Muscle of arm (tissue), 12 donors: Measurements from ENCODE around the gene PITPNM3. TPM values are rescaled to one million over a fixed set of nuclear protein-coding genes. Genes with fewer than 3 reads are reported as not detected.
"Not testable (repeated sequence)": the region's sequence is repeated elsewhere in the genome, so short reads cannot be mapped to it uniquely, and the experiment has no call there.

Source experiments
- DNase-seq: peaks from one replicate; pipeline ENCODE4 v3.0.0-alpha.2; 2013
- polyA plus RNA-seq, 12 donors: library from polyadenylated mRNA; unstranded; fragments of 120-200 nt; gene quantifications; one replicate each; pipeline ENCODE4 v1.2.1, GENCODE V29; 2013; ENCODE audit not compliant: insufficient read length in 12 of 12

Gene PITPNM3
- polyA plus RNA-seq, 12 donors: 2.5 to 10.3 (median 5.8) TPM; not detected in 1

- no peak for DNase-seq
These were observed 19.2 kb upstream of the PITPNM3 start for GRCh38 chr17:6575596-6575988.

GRCh38 chr17:6574687-6575595, 18.6 kb upstream of the PITPNM3 start:
- DNase-seq: no peak

GRCh38 chr17:6573982-6574686, 17.8 kb upstream of the PITPNM3 start:
- DNase-seq: no peak

- DNase-seq: not testable (repeated sequence)
These were observed 17.1 kb upstream of the PITPNM3 start for GRCh38 chr17:6573495-6573894.

- DNase-seq: no peak
These were observed 16.6 kb upstream of the PITPNM3 start for GRCh38 chr17:6572972-6573370.

GRCh38 chr17:6571452-6571781, 15.1 kb upstream of the PITPNM3 start:
- no peak for DNase-seq

- no peak for DNase-seq
These were observed 14.5 kb upstream of the PITPNM3 start for GRCh38 chr17:6570731-6571451.

- DNase-seq: no peak
These were observed 13.3 kb upstream of the PITPNM3 start for GRCh38 chr17:6569370-6570285.

- DNase-seq: no peak
These were observed 11.9 kb upstream of the PITPNM3 start for GRCh38 chr17:6568184-6568758.

GRCh38 chr17:6567528-6568183, 11.3 kb upstream of the PITPNM3 start:
- no peak for DNase-seq

- no peak for DNase-seq
These were observed 5.1 kb upstream of the PITPNM3 start for GRCh38 chr17:6561446-6561845.

- DNase-seq: no peak
These were observed 4.1 kb upstream of the PITPNM3 start for GRCh38 chr17:6560496-6560895.

GRCh38 chr17:6559753-6560215, 3.4 kb upstream of the PITPNM3 start:
- no peak for DNase-seq

GRCh38 chr17:6558932-6559752, 2.8 kb upstream of the PITPNM3 start:
- no peak for DNase-seq

- no peak for DNase-seq
These were observed 1.9 kb upstream of the PITPNM3 start for GRCh38 chr17:6558276-6558675.

- DNase-seq: no peak
These were observed 684 bp upstream of the PITPNM3 start for GRCh38 chr17:6557040-6557438.

GRCh38 chr17:6555331-6556120, 829 bp downstream of the PITPNM3 start:
- no peak for DNase-seq

GRCh38 chr17:6554871-6555330, 1.5 kb downstream of the PITPNM3 start:
- no peak for DNase-seq
